GM12891 (cell line): ENCODE data around the gene ARHGEF28.

Source experiments
- PAX5 ChIP-seq: IDR thresholded peaks from 2 replicates; pipeline ENCODE4 v1.6.1; 2011; ENCODE audit warnings: low read length, moderate library complexity, mild to moderate bottlenecking; ENCODE audit not compliant: insufficient read depth, severe bottlenecking
- POLR2A ChIP-seq: IDR thresholded peaks from 2 replicates; pipeline ENCODE4 v1.6.1; 2011; ENCODE audit warnings: low read depth, low read length, control low read depth
- POLR2AphosphoS5 ChIP-seq: IDR thresholded peaks from 2 replicates; pipeline ENCODE4 v1.6.1; 2011; ENCODE audit warnings: low read depth, low read length, control low read depth
- SPI1 ChIP-seq: IDR thresholded peaks from 2 replicates; pipeline ENCODE4 v1.6.1; 2011; ENCODE audit warnings: low read depth, low read length, control low read depth
- TAF1 ChIP-seq: IDR thresholded peaks from 2 replicates; pipeline ENCODE4 v1.6.1; 2011; ENCODE audit warnings: low read depth, low read length, control low read depth

DNA sequence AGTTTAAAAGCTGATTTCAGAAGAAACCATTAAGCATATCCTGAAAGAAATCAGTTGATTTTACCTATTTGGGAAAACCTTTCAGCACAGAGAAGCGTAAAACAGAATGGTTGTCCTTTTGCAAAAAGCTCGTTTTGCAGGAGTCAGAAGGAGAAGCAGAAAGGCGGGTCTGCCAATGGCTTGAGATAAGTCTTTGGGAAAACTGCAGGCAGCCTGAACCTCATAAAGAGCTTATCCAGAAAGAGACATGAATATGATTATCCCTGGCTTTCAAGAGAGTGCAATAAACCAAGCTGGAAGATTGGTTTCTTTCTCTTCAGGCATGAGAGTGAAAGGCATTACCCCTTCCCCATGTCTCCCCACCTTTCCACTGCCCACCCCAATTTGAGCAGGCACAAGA lies 353.3 kb downstream of the ARHGEF28 start:
- no peak for TF ChIP-seq TAF1
- TF ChIP-seq POLR2AphosphoS5 = no peak
- TF ChIP-seq POLR2A = no peak
- TF ChIP-seq SPI1 = no peak
- TF ChIP-seq PAX5 = no peak
